H1 (cell line): Measurements from ENCODE around the gene THUMPD3.
A peak's percentile ranks its signal among the peaks of the same experiment; 100 is the strongest.

Experiments
- BCL11A ChIP-seq, 2 experiments: IDR thresholded peaks; one replicate each; pipeline ENCODE4 v1.6.1; 2011; ENCODE audit warnings: low read depth in 2 of 2, low read length in 2 of 2, mild to moderate bottlenecking in 2 of 2
- CTCF ChIP-seq, 3 experiments: IDR thresholded peaks; 1 replicate in 2 of 3; 2 replicates in 1 of 3; pipeline versions ENCODE4 v1.5.1 to v1.6.1; 2011; ENCODE audit warnings: low read length in 3 of 3, mild to moderate bottlenecking in 3 of 3, inconsistent platforms in 2 of 3, low read depth in 1 of 3, moderate library complexity in 1 of 3; ENCODE audit not compliant: insufficient read depth in 1 of 3; ENCODE audit errors: control extremely low read depth in 1 of 3
- EP300 ChIP-seq, 2 experiments: IDR thresholded peaks; 1 replicate in 1 of 2; 2 replicates in 1 of 2; pipeline ENCODE4 v1.6.1; 2011 to 2012; ENCODE audit warnings: low read depth in 2 of 2, low read length in 2 of 2, mild to moderate bottlenecking in 2 of 2, borderline replicate concordance in 1 of 2, inconsistent platforms in 1 of 2, moderate library complexity in 1 of 2
- EZH2 ChIP-seq: fragments of 200-600 bp; sonication (generic); IDR thresholded peaks from 2 replicates; pipeline ENCODE4 v1.7.1; 2012; ENCODE audit warnings: low read depth, mild to moderate bottlenecking, moderate library complexity, low read length, inconsistent platforms; ENCODE audit not compliant: severe bottlenecking
- KDM5A ChIP-seq: fragments of 200-600 bp; IDR thresholded peaks from 2 replicates; pipeline ENCODE4 v1.7.1; 2012; ENCODE audit warnings: mild to moderate bottlenecking, low read length, inconsistent platforms, mixed read lengths
- PHF8 ChIP-seq: fragments of 200-600 bp; sonication (generic); conservative IDR thresholded peaks from 2 replicates; pipeline ENCODE4 v1.7.1; 2012; ENCODE audit warnings: low read depth, mild to moderate bottlenecking, inconsistent platforms, low read length, moderate library complexity
- TEAD4 ChIP-seq: IDR thresholded peaks from 2 replicates; pipeline ENCODE4 v1.6.1; 2012; ENCODE audit warnings: low read depth, low read length, inconsistent platforms, mixed read lengths

- 0 out of 4 replicates have a peak, but pooled peaks of 1 of the 3 experiments have one; percentile 5 for TF ChIP-seq CTCF (IDR thresholded peaks at IDR 0.05; ENCODE audit: control extremely low read depth in 1 of 3, insufficient read depth in 1 of 3, low read depth in 1 of 3, low read length in 3 of 3)
- TF ChIP-seq BCL11A (IDR thresholded peaks at IDR 0.05; ENCODE audit: low read depth in 2 of 2, low read length in 2 of 2): no peak
- TF ChIP-seq PHF8: no peak
- no peak for TF ChIP-seq TEAD4
- no peak for TF ChIP-seq KDM5A
- no peak for TF ChIP-seq EZH2
- no peak for TF ChIP-seq EP300 (IDR thresholded peaks at IDR 0.05; ENCODE audit: borderline replicate concordance in 1 of 2, low read depth in 2 of 2, low read length in 2 of 2)
These were observed 36.9 kb downstream of the THUMPD3 start for GRCh38 chr3:9399746-9400145.
